Subcutaneous adipose tissue (tissue), 4 donors: ENCODE results near the gene ONECUT2. TPM values are rescaled to one million over a fixed set of nuclear protein-coding genes. Genes with fewer than 3 reads are reported as not detected.

Experiments
- total RNA-seq, 4 donors: library from RNA; depleted of rRNA; stranded (reverse); fragments of >200 nt; gene quantifications; one replicate each; pipeline ENCODE4 v1.1.0, GENCODE V29; 2016
- TF ChIP-seq, protein P1 (sequence below): fragments of 450-650 bp; IDR thresholded peaks from one replicate; pipeline ENCODE4 v1.5.1; 2016; ENCODE audit warnings: low read depth, mild to moderate bottlenecking, control low read depth, antibody characterized with exemption, moderate library complexity

ONECUT2 gene
- total RNA-seq, 4 donors from 2014 or later: not detected

DNA sequence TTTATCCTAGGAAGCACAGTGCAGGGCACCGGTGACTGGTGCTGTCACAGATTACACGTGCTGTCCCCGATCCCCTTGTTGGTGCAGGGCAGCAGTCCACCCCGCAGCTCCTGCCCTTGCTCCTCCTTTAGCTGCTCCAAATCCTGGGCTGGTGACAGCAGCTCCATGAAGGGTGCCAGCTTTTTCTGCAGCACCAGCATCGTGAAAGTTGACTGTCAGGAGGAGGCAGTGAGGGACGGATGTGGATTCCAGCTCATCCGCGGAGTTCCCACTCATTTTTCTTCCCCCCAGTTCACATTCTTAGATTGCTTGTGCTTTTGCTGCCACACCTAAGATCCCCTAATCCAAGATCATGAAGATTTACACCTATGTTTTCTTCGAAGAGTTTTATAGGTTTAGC, 67.5 kb downstream of the ONECUT2 start:
- TF ChIP-seq, protein P1, sequence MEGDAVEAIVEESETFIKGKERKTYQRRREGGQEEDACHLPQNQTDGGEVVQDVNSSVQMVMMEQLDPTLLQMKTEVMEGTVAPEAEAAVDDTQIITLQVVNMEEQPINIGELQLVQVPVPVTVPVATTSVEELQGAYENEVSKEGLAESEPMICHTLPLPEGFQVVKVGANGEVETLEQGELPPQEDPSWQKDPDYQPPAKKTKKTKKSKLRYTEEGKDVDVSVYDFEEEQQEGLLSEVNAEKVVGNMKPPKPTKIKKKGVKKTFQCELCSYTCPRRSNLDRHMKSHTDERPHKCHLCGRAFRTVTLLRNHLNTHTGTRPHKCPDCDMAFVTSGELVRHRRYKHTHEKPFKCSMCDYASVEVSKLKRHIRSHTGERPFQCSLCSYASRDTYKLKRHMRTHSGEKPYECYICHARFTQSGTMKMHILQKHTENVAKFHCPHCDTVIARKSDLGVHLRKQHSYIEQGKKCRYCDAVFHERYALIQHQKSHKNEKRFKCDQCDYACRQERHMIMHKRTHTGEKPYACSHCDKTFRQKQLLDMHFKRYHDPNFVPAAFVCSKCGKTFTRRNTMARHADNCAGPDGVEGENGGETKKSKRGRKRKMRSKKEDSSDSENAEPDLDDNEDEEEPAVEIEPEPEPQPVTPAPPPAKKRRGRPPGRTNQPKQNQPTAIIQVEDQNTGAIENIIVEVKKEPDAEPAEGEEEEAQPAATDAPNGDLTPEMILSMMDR: no peak

DNA sequence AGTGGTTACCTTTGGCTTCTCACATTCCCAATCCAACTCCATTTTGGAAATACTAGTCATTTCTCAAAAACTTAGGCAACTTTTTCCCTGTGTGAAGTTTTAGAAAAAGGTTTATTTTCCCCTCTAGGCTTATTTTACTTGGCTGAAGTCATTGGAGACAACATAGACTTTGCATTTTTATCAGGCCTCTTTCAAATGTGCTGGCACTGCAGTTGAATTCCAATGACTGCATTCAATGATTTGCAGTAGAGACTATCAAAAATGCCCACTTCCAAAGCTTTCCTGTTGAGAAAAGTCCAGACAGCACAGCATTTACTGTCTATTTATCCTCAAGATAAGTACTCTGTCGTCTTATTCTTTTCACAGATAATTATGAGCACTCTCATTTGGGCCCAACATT, 70.1 kb downstream of the ONECUT2 start:
- TF ChIP-seq, protein P1: no peak

DNA sequence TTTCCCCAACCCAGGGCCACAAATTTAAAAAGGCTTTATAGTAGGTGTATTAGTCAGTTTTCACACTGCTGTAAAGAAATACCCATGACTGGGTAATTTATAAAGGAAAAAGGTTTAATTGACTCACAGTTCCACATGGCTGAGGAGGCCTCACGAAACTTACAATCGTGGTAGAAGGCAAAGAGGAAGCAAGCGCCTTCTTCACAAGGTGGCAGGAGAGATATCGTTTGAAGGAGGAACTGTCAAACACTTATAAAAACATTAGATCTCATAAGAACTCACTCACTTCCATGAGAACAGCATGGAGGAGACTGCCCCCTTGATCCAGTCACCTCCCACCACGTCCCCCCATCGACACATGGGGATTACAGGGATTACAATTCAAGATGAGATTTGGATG, 80.9 kb downstream of the ONECUT2 start:
- TF ChIP-seq, protein P1: no peak

DNA sequence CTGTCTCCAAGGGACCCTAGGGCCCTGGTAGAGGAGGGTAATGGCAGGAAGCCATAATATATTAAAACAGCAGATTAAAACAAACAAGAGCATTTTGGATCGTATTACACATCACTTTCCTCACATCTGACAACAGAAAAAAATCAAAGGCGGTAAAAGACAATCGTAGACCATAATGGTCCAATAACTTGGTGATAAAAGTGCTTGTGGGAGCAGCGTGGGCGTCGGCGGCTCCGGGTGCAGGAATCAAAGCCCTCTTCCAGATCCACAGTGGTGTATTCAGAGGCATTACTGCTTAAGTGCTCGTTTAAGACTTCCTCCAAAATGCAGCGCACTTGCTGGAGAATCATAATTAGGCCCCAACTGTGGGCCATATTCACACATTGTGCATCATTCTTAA, 83.4 kb downstream of the ONECUT2 start:
- TF ChIP-seq, protein P1: no peak

DNA sequence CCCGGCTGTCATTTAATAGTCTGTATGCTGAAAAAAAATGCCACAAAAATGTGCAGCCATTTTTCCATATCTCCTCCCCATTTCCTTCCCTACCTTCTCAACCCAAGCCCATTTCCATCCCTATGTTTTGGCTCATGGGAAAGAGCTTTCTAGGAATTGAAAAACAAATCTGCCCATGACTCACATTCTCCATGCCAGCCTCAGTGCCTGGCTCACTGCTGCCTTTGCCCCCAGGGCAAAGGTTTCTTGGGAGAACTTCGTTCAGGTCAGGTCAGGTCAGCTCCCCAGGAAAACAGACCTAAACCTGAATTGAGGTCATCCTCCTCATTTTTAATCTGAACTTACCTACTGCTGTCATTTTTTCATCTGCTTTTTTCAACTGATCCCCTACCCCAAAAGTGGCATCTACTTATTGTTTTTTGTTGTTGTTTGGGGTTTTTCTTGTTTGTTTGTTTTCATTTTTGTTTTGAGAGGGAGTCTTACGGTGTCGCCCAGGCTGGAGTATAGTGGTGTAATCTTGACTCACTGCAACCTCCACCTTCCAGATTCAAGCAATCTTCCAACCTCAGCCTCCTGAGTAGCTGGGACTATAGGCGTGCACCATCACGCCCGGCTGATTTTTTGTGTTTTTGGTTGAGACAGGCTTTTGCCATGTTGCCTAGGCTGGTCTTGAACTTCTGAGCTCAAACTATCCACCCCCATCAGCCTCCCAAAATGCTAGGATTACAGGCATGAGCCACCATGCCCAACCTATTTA, 84.7 kb downstream of the ONECUT2 start:
- TF ChIP-seq, protein P1: no peak

DNA sequence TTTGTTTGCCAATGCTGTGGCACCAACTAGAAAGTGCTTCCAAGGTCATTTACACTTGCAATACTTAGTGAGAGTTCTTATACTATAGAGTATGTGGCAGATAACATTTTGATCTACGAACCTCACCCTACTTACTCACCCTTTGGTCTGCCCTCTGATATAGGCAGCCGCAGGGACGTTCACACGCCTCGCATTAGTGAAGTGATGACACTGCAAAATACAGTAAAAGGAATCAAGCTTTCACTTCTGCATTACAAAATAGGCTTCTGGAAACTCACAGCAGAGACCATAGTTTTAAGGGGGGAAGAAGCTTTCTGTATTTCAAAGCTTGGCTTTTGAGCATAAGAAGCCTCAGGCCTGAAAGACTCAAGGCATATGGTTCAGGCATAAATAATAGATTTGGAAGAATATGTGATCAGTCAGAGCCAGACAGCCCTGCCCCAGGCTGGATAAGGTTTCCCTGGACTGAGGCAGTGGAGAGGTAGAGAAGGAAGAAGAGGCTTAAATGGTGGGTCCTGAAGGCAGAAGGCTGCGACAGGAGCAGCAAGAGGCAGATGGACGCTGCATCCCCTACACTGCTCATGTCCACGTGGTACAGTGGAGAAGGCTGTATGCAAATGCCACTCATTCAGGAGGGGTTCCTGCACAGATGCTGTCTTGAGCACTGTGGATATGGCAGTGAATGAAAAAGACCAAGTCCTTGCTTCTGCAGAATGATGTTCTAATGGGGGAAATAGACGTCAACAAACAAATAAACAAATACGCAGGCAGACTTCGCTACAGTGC, 88.2 kb downstream of the ONECUT2 start:
- TF ChIP-seq, protein P1: no peak

DNA sequence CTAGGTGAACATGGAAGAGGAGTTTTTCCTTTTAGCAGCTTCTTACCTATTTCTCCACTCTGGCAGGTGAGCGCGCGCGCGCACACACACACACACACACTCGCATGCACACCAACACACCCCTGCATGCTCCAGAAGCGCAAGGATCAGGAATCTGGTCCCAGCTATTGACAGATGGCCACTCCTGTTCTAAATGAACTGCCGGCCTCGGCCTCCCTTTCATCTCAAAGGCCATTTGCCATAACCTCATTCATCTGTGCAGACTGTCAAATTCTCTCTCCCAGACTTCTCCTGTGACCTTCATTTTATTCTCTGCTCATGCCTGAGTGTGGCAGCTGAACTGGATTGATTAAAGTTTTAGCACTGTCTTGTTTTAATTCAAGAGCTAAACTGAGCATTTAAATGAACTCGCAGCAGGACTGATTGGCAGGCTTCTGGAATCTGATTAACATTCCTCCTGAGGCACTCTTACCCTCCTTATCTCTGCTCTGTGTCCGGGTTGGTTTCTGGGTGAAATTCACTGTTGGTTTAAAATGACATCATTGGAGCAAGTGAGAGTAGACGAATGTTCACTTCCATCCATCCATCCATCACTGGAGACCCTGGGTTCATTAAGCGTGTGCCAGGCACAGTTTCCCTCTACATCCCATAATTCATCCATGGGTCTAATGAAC, 92.5 kb downstream of the ONECUT2 start:
- TF ChIP-seq, protein P1: no peak
